Mesenchymal stem cell (in vitro differentiated cells and primary cell): Measurements from ENCODE around the gene TTC36.

Experiments used
- DNase-seq: peaks from one replicate; pipeline ENCODE4 v3.0.0-alpha.2; 2013
- H2AFZ ChIP-seq: one replicate; pipeline ENCODE4 v1.6.1; 2013; ENCODE audit warnings: low read depth, mild to moderate bottlenecking, control low read depth, inconsistent platforms, low read length, moderate library complexity
- H2AK5ac ChIP-seq: 2 replicates; pipeline ENCODE4 v1.6.1; 2013; ENCODE audit warnings: low read length, moderate library complexity, mild to moderate bottlenecking, inconsistent platforms; ENCODE audit not compliant: severe bottlenecking
- H2BK120ac ChIP-seq: one replicate; pipeline ENCODE4 v1.6.1; 2013; ENCODE audit warnings: low read depth, mild to moderate bottlenecking, inconsistent platforms, low read length, moderate library complexity
- H2BK12ac ChIP-seq, 2 experiments: one replicate each; pipeline ENCODE4 v1.6.1; 2013; ENCODE audit warnings: inconsistent platforms in 2 of 2, low read length in 2 of 2, mild to moderate bottlenecking in 2 of 2, moderate library complexity in 2 of 2, control low read depth in 1 of 2
- H2BK15ac ChIP-seq: one replicate; pipeline ENCODE4 v1.6.1; 2013; ENCODE audit warnings: mild to moderate bottlenecking, low read depth, inconsistent platforms; ENCODE audit not compliant: poor library complexity, severe bottlenecking
- H2BK5ac ChIP-seq: 2 replicates; pipeline ENCODE4 v1.6.1; 2013; ENCODE audit warnings: low read depth, mild to moderate bottlenecking, low read length, control low read depth, inconsistent platforms; ENCODE audit not compliant: poor library complexity, severe bottlenecking
- H3K14ac ChIP-seq, 2 experiments: one replicate each; pipeline ENCODE4 v1.6.1; 2013; ENCODE audit warnings: inconsistent platforms in 2 of 2, low read length in 2 of 2, control low read depth in 1 of 2, mild to moderate bottlenecking in 1 of 2, moderate library complexity in 1 of 2
- H3K18ac ChIP-seq, 2 experiments: one replicate each; pipeline ENCODE4 v1.6.1; 2013; ENCODE audit warnings: inconsistent platforms in 2 of 2, low read length in 2 of 2, control low read depth in 1 of 2, low read depth in 1 of 2, mild to moderate bottlenecking in 1 of 2
- H3K23ac ChIP-seq, 2 experiments: one replicate each; pipeline ENCODE4 v1.6.1; 2013; ENCODE audit warnings: inconsistent platforms in 2 of 2, low read length in 2 of 2, mild to moderate bottlenecking in 2 of 2, moderate library complexity in 2 of 2, control low read depth in 1 of 2
- H3K27ac ChIP-seq: 2 replicates; pipeline ENCODE4 v1.5.1; 2013; ENCODE audit warnings: mild to moderate bottlenecking, moderate library complexity, low read length, control low read depth, inconsistent platforms; ENCODE audit not compliant: poor library complexity, severe bottlenecking
- H3K27me3 ChIP-seq, 2 experiments: 2 replicates each; pipeline versions ENCODE4 v1.6.1 to v1.7.0; 2013; ENCODE audit warnings: low read length in 2 of 2, mild to moderate bottlenecking in 2 of 2, moderate library complexity in 2 of 2, control low read depth in 1 of 2, inconsistent platforms in 1 of 2; ENCODE audit not compliant: control insufficient read depth in 1 of 2, insufficient read depth in 1 of 2
- H3K36me3 ChIP-seq, 2 experiments: 2 replicates each; pipeline versions ENCODE4 v1.6.1 to v1.7.0; 2013; ENCODE audit warnings: low read length in 2 of 2, control low read depth in 1 of 2, inconsistent platforms in 1 of 2, low read depth in 1 of 2, mild to moderate bottlenecking in 1 of 2; ENCODE audit not compliant: insufficient read depth in 2 of 2, control insufficient read depth in 1 of 2
- H3K4ac ChIP-seq, 2 experiments: one replicate each; pipeline ENCODE4 v1.6.1; 2013; ENCODE audit warnings: inconsistent platforms in 2 of 2, low read length in 2 of 2, mild to moderate bottlenecking in 2 of 2, moderate library complexity in 2 of 2, control low read depth in 1 of 2, low read depth in 1 of 2
- H3K4me1 ChIP-seq: 2 replicates; pipeline ENCODE4 v1.6.1; 2013; ENCODE audit warnings: low read depth, low read length, control low read depth; ENCODE audit not compliant: control insufficient read depth, insufficient read depth
- H3K4me2 ChIP-seq: 2 replicates; pipeline ENCODE4 v1.6.1; 2013; ENCODE audit warnings: low read length, mild to moderate bottlenecking, inconsistent platforms; ENCODE audit not compliant: poor library complexity, severe bottlenecking
- H3K4me3 ChIP-seq, 2 experiments: 2 replicates each; pipeline versions ENCODE4 v1.5.1 to v1.7.0; 2013; ENCODE audit warnings: low read length in 2 of 2, mild to moderate bottlenecking in 2 of 2, control low read depth in 1 of 2, low read depth in 1 of 2; ENCODE audit not compliant: insufficient read depth in 1 of 2
- H3K79me1 ChIP-seq: replicated peaks from 2 replicates; pipeline ENCODE4 v1.6.1; 2013; ENCODE audit warnings: mild to moderate bottlenecking, control low read depth, low read length, inconsistent platforms; ENCODE audit not compliant: poor library complexity, severe bottlenecking
- H3K9ac ChIP-seq: 2 replicates; pipeline ENCODE4 v1.7.0; 2013; ENCODE audit warnings: mild to moderate bottlenecking, low read length, moderate library complexity
- H3K9me3 ChIP-seq: 2 replicates; pipeline ENCODE4 v1.7.0; 2013; ENCODE audit warnings: mild to moderate bottlenecking, low read length; ENCODE audit not compliant: control insufficient read depth
- H4K8ac ChIP-seq: one replicate; pipeline ENCODE4 v1.6.1; 2013; ENCODE audit warnings: inconsistent platforms, mild to moderate bottlenecking, low read length, moderate library complexity
- H4K91ac ChIP-seq: one replicate; pipeline ENCODE4 v1.6.1; 2013; ENCODE audit warnings: mild to moderate bottlenecking, low read length, inconsistent platforms
- WGBS: methylation state at CpG from one replicate; pipeline ENCODE4 v1.1.7; 2013; ENCODE audit warnings: mixed read lengths; 5-methylcytosine and 5-hydroxymethylcytosine counted together

Gene TTC36

GRCh38 chr11:118544010-118544646 is 16.9 kb downstream of the TTC36 start:
- no peak overlapping the region for H2AK5ac ChIP-seq
- H3K36me3 ChIP-seq: peaks cover 25 to 52% of the 10 kb centered on the region in 2 experiments
- no peaks in the 10 kb centered on the region for H3K4me1 ChIP-seq
- H3K18ac ChIP-seq: no peak overlapping the region
- no peak overlapping the region for H3K14ac ChIP-seq
- no peak overlapping the region for H4K8ac ChIP-seq
- no peak overlapping the region for H3K4ac ChIP-seq
- no peak overlapping the region for H2BK15ac ChIP-seq
- 94% methylated on average over 6 of the region's 8 CpGs for WGBS
- H3K4me3 ChIP-seq: no peak overlapping the region
- H2BK12ac ChIP-seq: no peak overlapping the region
- no peaks in the 10 kb centered on the region for H3K79me1 ChIP-seq
- no peak for DNase-seq
- H3K27ac ChIP-seq: no peak overlapping the region
- H3K9ac ChIP-seq: no peak overlapping the region
- H3K27me3 ChIP-seq: no peaks in the 10 kb centered on the region
- no peaks in the 10 kb centered on the region for H3K9me3 ChIP-seq
- no peak overlapping the region for H4K91ac ChIP-seq
- no peak overlapping the region for H2AFZ ChIP-seq
- no peak overlapping the region for H3K23ac ChIP-seq
- H2BK5ac ChIP-seq: no peak overlapping the region
- no peak overlapping the region for H2BK120ac ChIP-seq
- no peak overlapping the region for H3K4me2 ChIP-seq

- H2BK12ac ChIP-seq: no peak overlapping the region
- no peak for DNase-seq
- no peak overlapping the region for H4K8ac ChIP-seq
- no peak overlapping the region for H2AK5ac ChIP-seq
- H3K27ac ChIP-seq: no peak overlapping the region
- H3K23ac ChIP-seq: no peak overlapping the region
- H2BK120ac ChIP-seq: no peak overlapping the region
- no peak overlapping the region for H3K4me3 ChIP-seq
- no peak overlapping the region for H2BK5ac ChIP-seq
- H2AFZ ChIP-seq: no peak overlapping the region
- 93% methylated on average over 2 of the region's 3 CpGs for WGBS
- no peak overlapping the region for H3K14ac ChIP-seq
- H3K4me1 ChIP-seq: no peaks in the 10 kb centered on the region
- H3K9me3 ChIP-seq: no peaks in the 10 kb centered on the region
- no peaks in the 10 kb centered on the region for H3K79me1 ChIP-seq
- H3K9ac ChIP-seq: no peak overlapping the region
- no peak overlapping the region for H4K91ac ChIP-seq
- no peaks in the 10 kb centered on the region for H3K27me3 ChIP-seq
- no peak overlapping the region for H3K4me2 ChIP-seq
- H3K18ac ChIP-seq: no peak overlapping the region
- no peak overlapping the region for H3K4ac ChIP-seq
- H3K36me3 ChIP-seq: peaks cover 27 to 54% of the 10 kb centered on the region in 2 experiments
- H2BK15ac ChIP-seq: no peak overlapping the region
Observed at GRCh38 chr11:118544647-118545010, 17.4 kb downstream of the TTC36 start.

- no peak overlapping the region for H3K9ac ChIP-seq
- H3K9me3 ChIP-seq: no peaks in the 10 kb centered on the region
- H3K27me3 ChIP-seq: no peaks in the 10 kb centered on the region
- H3K23ac ChIP-seq: no peak overlapping the region
- no peak overlapping the region for H2BK5ac ChIP-seq
- H3K4me1 ChIP-seq: no peaks in the 10 kb centered on the region
- no peak overlapping the region for H3K14ac ChIP-seq
- no peak overlapping the region for H2AFZ ChIP-seq
- H2BK120ac ChIP-seq: no peak overlapping the region
- no peak overlapping the region for H3K4ac ChIP-seq
- no peak overlapping the region for H3K4me3 ChIP-seq
- WGBS: 93% methylated on average over 5 of the region's 5 CpGs
- DNase-seq: no peak
- H4K8ac ChIP-seq: no peak overlapping the region
- no peak overlapping the region for H3K4me2 ChIP-seq
- H2AK5ac ChIP-seq: no peak overlapping the region
- H4K91ac ChIP-seq: no peak overlapping the region
- H3K27ac ChIP-seq: no peak overlapping the region
- no peak overlapping the region for H2BK12ac ChIP-seq
- H3K18ac ChIP-seq: no peak overlapping the region
- no peak overlapping the region for H2BK15ac ChIP-seq
- no peaks in the 10 kb centered on the region for H3K79me1 ChIP-seq
- peaks cover 26 to 56% of the 10 kb centered on the region in 2 experiments for H3K36me3 ChIP-seq
Observed at GRCh38 chr11:118545533-118545932, 18.3 kb downstream of the TTC36 start.

GRCh38 chr11:118547132-118547531 is 19.9 kb downstream of the TTC36 start:
- H3K4me3 ChIP-seq: no peak overlapping the region
- no peak overlapping the region for H3K14ac ChIP-seq
- no peak overlapping the region for H3K9ac ChIP-seq
- H2BK120ac ChIP-seq: no peak overlapping the region
- H3K4me2 ChIP-seq: no peak overlapping the region
- no peak overlapping the region for H4K8ac ChIP-seq
- peaks cover 32 to 65% of the 10 kb centered on the region in 2 experiments for H3K36me3 ChIP-seq
- H2BK15ac ChIP-seq: no peak overlapping the region
- no peak overlapping the region for H2BK12ac ChIP-seq
- no peaks in the 10 kb centered on the region for H3K79me1 ChIP-seq
- no peaks in the 10 kb centered on the region for H3K4me1 ChIP-seq
- no peak overlapping the region for H3K4ac ChIP-seq
- H3K9me3 ChIP-seq: no peaks in the 10 kb centered on the region
- no peak for DNase-seq
- H2AK5ac ChIP-seq: no peak overlapping the region
- no peak overlapping the region for H4K91ac ChIP-seq
- no peak overlapping the region for H2AFZ ChIP-seq
- H3K27me3 ChIP-seq: no peaks in the 10 kb centered on the region
- no peak overlapping the region for H3K18ac ChIP-seq
- 100% methylated on average over 2 of the region's 2 CpGs for WGBS
- H3K27ac ChIP-seq: no peak overlapping the region
- H3K23ac ChIP-seq: no peak overlapping the region
- H2BK5ac ChIP-seq: no peak overlapping the region
